COLO668 (cell line): ENCODE data around the gene SMG6.
A peak's percentile ranks its signal among the peaks of the same experiment; 100 is the strongest.
"Not testable (repeated sequence)": the region's sequence is repeated elsewhere in the genome, so short reads cannot be mapped to it uniquely, and the experiment has no call there.

Experiments used
- DNase-seq: peaks from one replicate; lab custom pipeline; 2025; ENCODE audit not compliant: unreplicated experiment; lab: John Stamatoyannopoulos, UW

Gene SMG6

GRCh38 chr17:2181206-2181896 is 122.2 kb downstream of the SMG6 start:
- no peak for DNase-seq

GRCh38 chr17:2180768-2181167 is 122.8 kb downstream of the SMG6 start:
- no peak for DNase-seq

- no peak for DNase-seq
Observed at GRCh38 chr17:2179615-2180295, 123.8 kb downstream of the SMG6 start.

- no peak for DNase-seq
Observed at GRCh38 chr17:2178798-2179501, 124.6 kb downstream of the SMG6 start.

- peak; percentile 21 for DNase-seq
Observed at GRCh38 chr17:2177235-2177811, 126.3 kb downstream of the SMG6 start.

- DNase-seq, result peak; percentile 0
Observed at GRCh38 chr17:2176499-2177169, 127.0 kb downstream of the SMG6 start.

- DNase-seq, result no peak
Observed at GRCh38 chr17:2175294-2175628, 128.3 kb downstream of the SMG6 start.

GRCh38 chr17:2174468-2175293 is 128.9 kb downstream of the SMG6 start:
- DNase-seq, result no peak

GRCh38 chr17:2174014-2174413 is 129.6 kb downstream of the SMG6 start:
- no peak for DNase-seq

- DNase-seq, result no peak
Observed at GRCh38 chr17:2172999-2173398, 130.6 kb downstream of the SMG6 start.

- no peak for DNase-seq
Observed at GRCh38 chr17:2172077-2172851, 131.3 kb downstream of the SMG6 start.

- no peak for DNase-seq
Observed at GRCh38 chr17:2171702-2172076, 131.9 kb downstream of the SMG6 start.

- no peak for DNase-seq
Observed at GRCh38 chr17:2170023-2170422, 133.6 kb downstream of the SMG6 start.

GRCh38 chr17:2165723-2166122 is 137.9 kb downstream of the SMG6 start:
- not testable (repeated sequence) for DNase-seq

- DNase-seq, result no peak
Observed at GRCh38 chr17:2158396-2158780, 145.2 kb downstream of the SMG6 start.

GRCh38 chr17:2157675-2158395 is 145.8 kb downstream of the SMG6 start:
- DNase-seq, result no peak

GRCh38 chr17:2157081-2157480 is 146.5 kb downstream of the SMG6 start:
- no peak for DNase-seq

- no peak for DNase-seq
Observed at GRCh38 chr17:2156666-2157065, 146.9 kb downstream of the SMG6 start.

- DNase-seq, result no peak
Observed at GRCh38 chr17:2155573-2155972, 148.0 kb downstream of the SMG6 start.
